ENCODE measurements around the gene AGRN.
"Not testable (repeated sequence)": the region's sequence is repeated elsewhere in the genome, so short reads cannot be mapped to it uniquely, and the experiment has no call there.

AGRN gene

DNA sequence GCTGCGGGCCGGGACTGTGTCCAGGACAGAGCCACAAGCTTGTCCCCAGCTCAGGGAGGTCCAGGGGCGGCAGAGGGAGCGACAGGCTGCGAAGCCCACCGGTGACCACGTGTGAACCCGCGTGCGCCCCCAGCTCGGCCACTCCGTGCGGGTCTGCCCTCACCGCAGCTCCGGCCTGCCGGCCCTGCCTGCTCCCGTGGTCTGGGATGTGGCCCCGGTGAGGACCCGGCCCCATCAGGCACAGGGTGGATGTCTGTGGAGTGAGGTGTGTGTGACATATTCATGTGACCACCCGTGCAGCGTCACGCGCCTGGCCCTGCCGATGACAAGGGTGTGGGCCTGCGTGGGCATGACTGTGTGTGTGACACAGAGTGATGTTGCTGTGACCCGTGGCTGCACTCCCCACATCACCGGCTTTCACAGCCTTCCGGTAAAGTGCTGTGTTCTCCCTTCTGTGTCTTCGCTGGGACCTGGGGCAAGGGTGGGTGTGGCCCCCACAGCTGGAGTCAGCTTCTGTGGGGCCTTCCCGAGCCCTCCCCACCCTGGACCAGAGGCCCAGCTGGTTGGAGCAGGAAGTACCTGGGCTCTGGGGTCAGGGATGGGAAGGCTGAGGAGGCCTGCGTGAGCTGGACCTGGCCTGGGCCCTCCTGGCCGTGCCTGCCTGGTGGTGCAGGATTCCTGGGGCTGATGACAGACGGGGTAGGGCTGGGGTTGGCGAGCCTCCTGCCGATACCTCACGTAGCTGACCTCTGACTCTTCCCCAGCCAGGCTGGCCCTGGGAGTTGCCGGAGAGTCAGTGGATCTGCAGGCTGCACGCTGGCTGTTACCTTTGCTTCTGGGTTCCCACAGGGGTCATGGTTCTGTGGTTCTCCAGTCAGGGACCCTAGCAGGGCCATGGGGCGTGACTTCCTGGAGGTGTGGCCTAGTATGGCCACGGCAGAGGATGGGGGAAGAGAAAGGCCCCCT, 50.1 kb downstream of the AGRN start:
- H3K4me1 ChIP-seq (ENCODE audit: control insufficient read depth, insufficient read depth, low read length, unreplicated experiment), result peaks cover 13% of the 10 kb centered on the region

DNA sequence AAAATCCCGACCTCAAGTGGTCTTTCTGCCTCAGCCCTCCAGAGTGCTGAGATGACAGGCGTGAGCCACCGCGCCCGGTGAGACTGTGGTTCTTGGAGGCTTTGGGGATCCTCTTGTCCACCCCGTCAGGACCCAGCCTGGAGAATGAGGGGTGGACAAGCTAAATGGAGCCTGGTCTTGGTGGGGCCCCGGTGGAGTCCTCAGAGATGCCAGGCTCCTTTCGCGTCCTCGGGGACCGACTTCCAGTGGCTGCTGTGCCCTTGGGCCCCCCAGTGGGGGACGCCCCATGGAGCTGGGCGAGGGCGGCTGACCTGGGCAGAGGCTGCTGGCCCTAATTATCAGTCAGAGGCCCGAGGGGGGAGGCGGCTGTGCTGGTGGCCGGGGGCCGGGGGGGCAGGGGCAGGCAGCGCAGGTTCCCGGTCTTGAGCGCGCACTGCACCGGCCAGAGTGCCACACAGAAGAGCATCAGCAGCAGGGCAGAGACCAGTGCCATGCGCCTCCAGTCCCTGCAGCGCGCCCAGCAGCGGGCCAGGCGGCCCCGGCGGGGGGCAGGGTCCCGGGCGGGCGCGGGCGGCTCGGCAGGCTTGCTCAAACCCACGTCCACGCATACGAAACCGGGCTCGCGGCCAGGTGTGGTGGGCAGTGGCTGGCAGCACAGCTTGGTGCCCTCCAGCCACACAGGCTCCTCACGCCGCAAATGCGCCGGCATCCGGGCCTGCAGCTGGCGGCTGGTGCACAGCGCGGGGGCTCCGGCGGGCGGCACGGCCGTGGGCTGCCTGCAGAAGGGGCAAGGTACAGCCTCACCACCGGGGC, 51.8 kb downstream of the AGRN start:
- H3K4me3 ChIP-seq (ENCODE audit: low read depth, low read length), result no peak overlapping the region
- no peaks in the 10 kb centered on the region for H3K79me2 ChIP-seq (ENCODE audit: control insufficient read depth, insufficient read depth, low read length, unreplicated experiment)
- H3K36me3 ChIP-seq (ENCODE audit: insufficient read depth, low read length), result no peaks in the 10 kb centered on the region
- H3K27me3 ChIP-seq (ENCODE audit: insufficient read depth, low read length), result peaks cover 12% of the 10 kb centered on the region; the same call in 1 of the 2 replicates
- H3K27ac ChIP-seq (ENCODE audit: low read depth, low read length), result no peak overlapping the region
- peaks cover 13% of the 10 kb centered on the region for H3K4me1 ChIP-seq (ENCODE audit: control insufficient read depth, insufficient read depth, low read length, unreplicated experiment)
- no peak overlapping the region for H2AFZ ChIP-seq (ENCODE audit: low read length, unreplicated experiment)

More for the DNA sequence above, 50.1 kb downstream of the AGRN start:
- no peaks in the 10 kb centered on the region for H3K79me2 ChIP-seq (ENCODE audit: control insufficient read depth, insufficient read depth, low read length, unreplicated experiment)
- H3K27ac ChIP-seq (ENCODE audit: low read depth, low read length), result no peak overlapping the region
- H2AFZ ChIP-seq (ENCODE audit: low read length, unreplicated experiment), result no peak overlapping the region
- no peaks in the 10 kb centered on the region for H3K36me3 ChIP-seq (ENCODE audit: insufficient read depth, low read length)
- peaks cover 4% of the 10 kb centered on the region; the same call in 1 of the 2 replicates for H3K27me3 ChIP-seq (ENCODE audit: insufficient read depth, low read length)
- peak overlapping the region; percentile 78; the same call in 1 of the 2 replicates for H3K4me3 ChIP-seq (ENCODE audit: low read depth, low read length)

DNA sequence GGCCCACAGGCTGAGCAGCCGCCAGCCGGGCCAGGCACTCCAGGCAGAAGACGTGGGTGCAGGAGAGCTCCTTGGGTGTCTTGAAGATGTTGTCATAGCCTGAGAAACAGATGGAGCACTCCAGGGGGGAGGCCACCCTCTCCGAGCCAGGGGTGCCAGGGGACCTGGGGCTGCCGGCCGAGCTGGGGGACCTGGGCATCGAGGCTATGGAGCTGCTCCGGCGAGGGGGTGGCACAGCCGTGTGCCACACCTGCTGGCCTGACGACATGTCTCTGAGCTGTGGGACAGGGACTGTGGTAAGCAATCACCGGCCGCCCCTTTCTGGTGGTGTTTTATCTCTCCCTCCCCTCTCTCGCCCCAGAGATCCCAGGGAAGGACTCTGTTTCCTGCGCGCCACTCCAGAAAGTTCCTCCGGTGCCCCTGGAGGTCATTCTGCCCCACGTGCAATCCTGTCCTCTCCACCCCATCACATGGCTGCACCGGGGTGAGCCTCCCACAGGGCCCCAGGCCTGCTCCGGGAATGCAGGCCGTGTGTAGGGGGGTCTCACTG, 52.5 kb downstream of the AGRN start:
- Histone ChIP-seq H3K27ac (ENCODE audit: low read depth, low read length) (no peak overlapping the region), H3K4me3 (ENCODE audit: low read depth, low read length) (no peak overlapping the region), H3K27me3 (ENCODE audit: insufficient read depth, low read length) (peaks cover 12% of the 10 kb centered on the region; the same call in 1 of the 2 replicates), H3K4me1 (ENCODE audit: control insufficient read depth, insufficient read depth, low read length, unreplicated experiment) (peaks cover 13% of the 10 kb centered on the region), H3K79me2 (ENCODE audit: control insufficient read depth, insufficient read depth, low read length, unreplicated experiment) (no peaks in the 10 kb centered on the region), H3K36me3 (ENCODE audit: insufficient read depth, low read length) (no peaks in the 10 kb centered on the region), H2AFZ (ENCODE audit: low read length, unreplicated experiment) (no peak overlapping the region)

DNA sequence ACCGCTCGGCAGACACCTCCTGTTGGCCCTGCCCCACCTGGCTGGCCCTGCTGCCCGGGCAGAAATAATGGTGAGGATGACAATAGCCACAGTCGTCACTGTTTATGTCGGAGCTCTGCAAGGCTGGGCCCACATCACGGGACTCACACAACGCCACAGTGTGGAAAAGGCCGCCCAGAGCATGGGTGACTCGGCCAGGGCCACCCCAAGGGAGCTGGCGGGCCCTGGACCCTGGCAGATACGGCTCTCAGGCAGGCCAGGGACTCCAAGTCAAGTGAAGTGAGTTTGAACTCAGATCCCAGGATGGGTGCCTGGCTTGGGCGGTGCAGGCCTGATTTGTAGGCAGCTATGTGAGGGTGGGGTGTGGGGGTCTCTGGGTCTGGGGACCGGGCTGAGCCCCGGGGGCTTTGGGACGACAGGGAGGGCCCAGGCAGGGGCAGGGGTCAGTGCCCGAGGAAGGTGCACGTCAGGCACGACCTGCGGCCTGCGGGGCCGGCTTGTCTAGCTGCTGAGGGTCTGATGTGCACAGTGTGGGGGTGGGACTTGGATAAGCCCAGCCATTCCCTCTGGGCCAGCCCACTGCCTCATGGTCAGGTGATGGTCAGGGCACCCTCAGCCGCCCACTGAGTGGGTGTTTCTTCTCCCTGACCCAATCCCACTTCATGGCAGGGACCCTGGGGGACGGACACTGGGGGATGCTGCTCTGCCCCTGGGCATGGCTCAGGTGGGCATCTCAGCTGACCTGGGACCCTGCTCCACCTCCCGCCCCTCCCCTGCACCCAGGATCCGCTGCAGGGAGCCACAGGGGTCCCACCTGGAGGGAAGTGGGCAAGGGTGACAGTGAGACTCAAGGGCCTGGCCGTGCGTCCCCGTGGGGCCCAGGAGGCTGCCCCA, 53.2 kb downstream of the AGRN start:
- Histone ChIP-seq H3K36me3 (ENCODE audit: insufficient read depth, low read length) (no peaks in the 10 kb centered on the region), H3K4me3 (ENCODE audit: low read depth, low read length) (no peak overlapping the region), H2AFZ (ENCODE audit: low read length, unreplicated experiment) (no peak overlapping the region), H3K27me3 (ENCODE audit: insufficient read depth, low read length) (peaks cover 12% of the 10 kb centered on the region; the same call in 1 of the 2 replicates), H3K4me1 (ENCODE audit: control insufficient read depth, insufficient read depth, low read length, unreplicated experiment) (peaks cover 13% of the 10 kb centered on the region), H3K79me2 (ENCODE audit: control insufficient read depth, insufficient read depth, low read length, unreplicated experiment) (no peaks in the 10 kb centered on the region), H3K27ac (ENCODE audit: low read depth, low read length) (no peak overlapping the region)

DNA sequence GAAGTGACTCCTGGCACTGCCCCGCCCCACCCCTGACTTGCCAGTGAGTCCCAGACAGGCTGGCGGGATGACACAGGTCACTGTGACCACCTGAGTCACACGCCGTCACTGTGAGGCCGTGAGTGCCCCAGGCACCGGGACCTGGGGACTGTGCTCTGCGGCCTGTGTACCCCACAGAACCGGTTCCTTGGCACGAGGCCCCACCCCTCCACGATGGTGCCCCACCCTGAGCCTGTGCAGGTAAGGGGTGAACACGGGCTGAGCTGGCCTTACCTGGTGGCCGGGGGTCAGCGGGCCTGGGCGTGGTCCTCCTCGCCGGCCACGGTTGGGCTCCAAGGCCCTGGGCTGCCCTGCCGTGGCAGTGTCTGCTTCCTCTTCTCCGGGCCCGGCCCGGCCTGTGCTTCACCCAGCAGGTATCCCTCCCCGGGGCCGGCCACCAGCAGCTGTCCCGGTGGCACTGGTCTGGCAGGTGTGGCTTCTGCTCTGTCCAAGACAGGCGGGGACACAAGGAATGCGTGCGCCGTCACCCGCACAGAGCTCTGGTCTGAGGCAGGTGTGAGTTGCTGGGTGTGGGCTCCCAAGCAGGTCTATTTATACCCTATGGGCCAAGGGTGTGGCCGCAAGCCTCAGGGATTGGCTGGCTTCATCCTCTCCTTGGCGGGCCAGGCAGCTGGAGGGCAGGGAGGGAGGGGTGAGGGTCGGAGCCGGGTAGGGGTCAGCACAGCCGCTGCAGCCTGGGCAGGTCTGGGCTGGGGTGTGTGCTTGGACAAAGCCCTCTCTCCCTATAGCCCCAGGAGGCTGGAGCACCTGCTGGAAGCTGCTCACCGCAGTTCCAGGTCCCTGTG, 54.0 kb downstream of the AGRN start, which contains the start of gene RNF223:
Gene RNF223 (minus strand): TSS at position 564 of the 845 bp plus-strand sequence. CDS start 1,740 bp downstream, outside the sequence.
- no peaks in the 10 kb centered on the region for H3K79me2 ChIP-seq (ENCODE audit: control insufficient read depth, insufficient read depth, low read length, unreplicated experiment)
- peaks cover 12% of the 10 kb centered on the region; the same call in 1 of the 2 replicates for H3K27me3 ChIP-seq (ENCODE audit: insufficient read depth, low read length)
- H3K4me1 ChIP-seq (ENCODE audit: control insufficient read depth, insufficient read depth, low read length, unreplicated experiment), result peaks cover 11% of the 10 kb centered on the region
- H2AFZ ChIP-seq (ENCODE audit: low read length, unreplicated experiment), result no peak within 1 kb of the TSS
- no peak within 1 kb of the TSS for H3K27ac ChIP-seq (ENCODE audit: low read depth, low read length)
- H3K4me3 ChIP-seq (ENCODE audit: low read depth, low read length), result no peak within 1 kb of the TSS
- H3K36me3 ChIP-seq (ENCODE audit: insufficient read depth, low read length), result no peaks in the 10 kb centered on the region

DNA sequence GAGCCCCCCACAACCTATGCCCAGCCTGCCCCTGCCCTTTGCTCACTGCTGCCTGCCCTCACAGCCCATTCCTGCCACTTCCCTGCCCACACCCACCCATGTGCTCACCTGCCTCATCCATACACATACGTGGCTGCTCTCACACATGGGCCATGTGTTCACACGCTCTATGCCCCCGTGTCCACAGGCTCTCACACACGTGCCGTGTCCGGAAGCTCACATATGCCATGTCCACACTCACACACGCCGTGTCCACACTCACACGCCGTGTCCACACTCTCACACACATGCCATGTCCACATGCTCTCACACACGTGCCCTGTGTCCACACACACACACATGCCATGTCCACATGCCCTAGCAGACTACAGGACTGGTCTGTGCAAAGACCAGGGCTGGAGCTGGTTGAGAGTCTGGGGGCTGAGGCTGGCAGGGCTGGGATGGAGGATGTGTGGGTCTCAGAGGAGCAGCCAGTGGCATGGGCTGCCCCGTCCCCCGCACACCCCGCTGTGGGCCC, 54.8 kb downstream of the AGRN start:
- no peak overlapping the region for H3K4me3 ChIP-seq (ENCODE audit: low read depth, low read length)
- H3K27ac ChIP-seq (ENCODE audit: low read depth, low read length), result no peak overlapping the region

DNA sequence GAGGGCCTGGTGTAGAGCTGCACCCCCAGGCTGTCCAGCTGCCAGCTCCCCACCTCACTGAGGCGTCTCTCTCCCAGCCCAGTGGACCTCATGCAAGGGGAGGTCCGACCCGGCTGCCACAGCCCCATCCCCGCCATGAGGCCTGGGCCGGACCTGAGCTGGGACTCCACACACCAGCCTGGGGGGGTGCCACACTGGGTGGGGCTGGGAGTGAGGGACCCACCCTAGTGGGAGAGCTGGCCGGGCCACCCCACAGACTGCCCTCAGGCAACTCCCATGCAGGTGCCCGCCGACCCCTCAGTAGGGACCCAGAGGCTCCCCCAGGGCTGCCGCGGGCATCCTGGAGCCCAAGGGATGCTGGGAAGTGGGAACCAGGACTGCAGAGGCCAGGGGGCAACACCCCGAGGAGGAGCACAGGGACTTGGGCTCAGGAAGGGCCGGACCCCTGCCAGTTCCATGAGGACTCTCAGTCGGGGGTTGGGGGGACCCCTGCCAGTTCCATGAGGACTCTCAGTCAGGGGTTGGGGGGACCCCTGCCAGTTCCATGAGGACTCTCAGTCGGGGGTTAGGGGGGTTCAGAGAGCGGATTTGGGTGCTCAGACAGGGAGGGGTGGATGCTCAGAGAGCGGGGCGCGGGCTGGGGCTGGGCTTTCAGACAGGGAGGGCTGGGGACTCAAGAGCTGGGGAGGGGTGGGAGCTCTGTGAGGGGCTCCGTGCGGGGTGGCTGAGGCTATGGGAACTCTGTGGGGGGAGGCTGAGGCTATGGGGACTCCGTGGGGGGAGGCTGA, 55.4 kb downstream of the AGRN start:
- Histone ChIP-seq H3K36me3 (ENCODE audit: insufficient read depth, low read length) (no peaks in the 10 kb centered on the region), H3K4me1 (ENCODE audit: control insufficient read depth, insufficient read depth, low read length, unreplicated experiment) (peaks cover 7% of the 10 kb centered on the region), H3K27ac (ENCODE audit: low read depth, low read length) (no peak overlapping the region), H3K27me3 (ENCODE audit: insufficient read depth, low read length) (peaks cover 12% of the 10 kb centered on the region; the same call in 1 of the 2 replicates), H2AFZ (ENCODE audit: low read length, unreplicated experiment) (no peak overlapping the region), H3K79me2 (ENCODE audit: control insufficient read depth, insufficient read depth, low read length, unreplicated experiment) (no peaks in the 10 kb centered on the region), H3K4me3 (ENCODE audit: low read depth, low read length) (no peak overlapping the region)

More for the DNA sequence above, 54.8 kb downstream of the AGRN start:
- Histone ChIP-seq H3K79me2 (ENCODE audit: control insufficient read depth, insufficient read depth, low read length, unreplicated experiment) (no peaks in the 10 kb centered on the region), H3K27me3 (ENCODE audit: insufficient read depth, low read length) (peaks cover 12% of the 10 kb centered on the region; the same call in 1 of the 2 replicates), H2AFZ (ENCODE audit: low read length, unreplicated experiment) (no peak overlapping the region), H3K36me3 (ENCODE audit: insufficient read depth, low read length) (no peaks in the 10 kb centered on the region), H3K4me1 (ENCODE audit: control insufficient read depth, insufficient read depth, low read length, unreplicated experiment) (peaks cover 11% of the 10 kb centered on the region)

DNA sequence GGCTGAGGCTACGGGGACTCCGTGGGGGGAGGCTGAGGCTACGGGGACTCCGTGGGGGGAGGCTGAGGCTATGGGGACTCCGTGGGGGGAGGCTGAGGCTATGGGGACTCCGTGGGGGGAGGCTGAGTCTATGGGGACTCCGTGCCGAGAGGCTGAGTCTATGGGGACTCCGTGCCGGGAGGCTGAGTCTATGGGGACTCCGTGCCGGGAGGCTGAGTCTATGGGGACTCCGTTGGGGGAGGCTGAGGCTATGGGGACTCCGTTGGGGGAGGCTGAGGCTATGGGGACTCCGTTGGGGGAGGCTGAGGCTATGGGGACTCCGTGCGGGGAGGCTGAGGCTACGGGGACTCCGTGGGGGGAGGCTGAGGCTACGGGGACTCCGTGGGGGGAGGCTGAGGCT, 57.5 kb downstream of the AGRN start:
- not testable (repeated sequence) for H2AFZ ChIP-seq (ENCODE audit: low read length, unreplicated experiment); H3K36me3 ChIP-seq (ENCODE audit: insufficient read depth, low read length); H3K4me1 ChIP-seq (ENCODE audit: control insufficient read depth, insufficient read depth, low read length, unreplicated experiment); H3K27ac ChIP-seq (ENCODE audit: low read depth, low read length); H3K79me2 ChIP-seq (ENCODE audit: control insufficient read depth, insufficient read depth, low read length, unreplicated experiment); H3K4me3 ChIP-seq (ENCODE audit: low read depth, low read length)
- H3K27me3 ChIP-seq (ENCODE audit: insufficient read depth, low read length), result peaks cover 12% of the 10 kb centered on the region; the same call in 1 of the 2 replicates

Measured in ACC112 (cell line).